OCI-LY3 (cell line): ENCODE measurements around the gene MAP3K5.

ENCODE experiments used
- CTCF ChIP-seq: fragments of 200-600, 300-600 bp; sonication (generic); IDR thresholded peaks from 2 replicates; pipeline ENCODE4 v1.5.1; 2014; ENCODE audit warnings: antibody characterized with exemption, low read length, low read depth
- EZH2phosphoT487 ChIP-seq: fragments of 200-600 bp; shearing (Covaris generic); IDR thresholded peaks from 2 replicates; pipeline ENCODE4 v1.6.1; 2018; ENCODE audit warnings: antibody characterized with exemption, mixed run types, low read depth

DNA sequence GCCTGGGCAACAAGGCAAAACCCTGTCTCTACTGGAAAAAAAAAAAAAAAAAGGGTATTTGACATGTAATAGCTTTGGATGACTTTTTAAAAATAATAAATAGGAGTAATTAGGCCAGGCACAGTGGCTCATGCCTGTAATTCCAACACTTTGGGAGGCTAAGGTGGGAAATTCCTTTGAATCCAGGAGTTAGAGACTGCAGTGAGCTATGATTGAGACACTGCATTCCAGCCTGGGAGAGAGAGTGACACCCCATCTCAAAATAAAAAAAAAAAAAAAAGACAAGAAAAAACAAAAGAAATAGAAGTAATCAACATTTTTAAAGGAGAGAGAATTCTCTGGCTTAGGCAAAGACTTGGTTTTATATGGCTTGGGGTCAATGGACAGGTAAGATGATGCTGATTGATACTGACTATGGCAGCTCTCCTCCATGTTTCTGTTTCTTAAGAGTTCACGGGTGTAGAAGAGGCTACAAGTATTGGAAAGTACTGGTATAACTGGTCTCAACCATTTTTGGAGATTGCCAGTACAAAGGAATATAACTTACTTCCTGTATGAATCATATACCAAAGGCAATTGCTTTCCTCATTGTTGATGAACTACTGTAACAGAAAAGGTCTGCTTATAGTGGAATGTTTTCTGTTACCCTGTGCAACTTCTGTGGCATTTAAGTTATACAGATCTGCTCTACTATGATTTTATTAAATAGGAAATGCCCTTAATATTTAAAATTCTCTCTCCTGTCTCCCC lies 10.1 kb downstream of the MAP3K5 start:
- no peak for TF ChIP-seq CTCF
- no peak for TF ChIP-seq EZH2phosphoT487
